ENCODE results near the gene EPC1.

- TF ChIP-seq CREM (IDR thresholded peaks at IDR 0.05; ENCODE audit: low read depth) (no peak), RAD21 (CRISPR knock-in tag; conservative IDR thresholded peaks at IDR 0.05 in 1 of 2, IDR thresholded peaks at IDR 0.05 in 1 of 2) (no peak), FOXA3 (CRISPR knock-in tag; conservative IDR thresholded peaks at IDR 0.05 in 1 of 2, IDR thresholded peaks at IDR 0.05 in 1 of 2) (no peak), CHCHD3 (CRISPR knock-in tag; IDR thresholded peaks at IDR 0.05) (no peak), ZBTB43 (CRISPR knock-in tag; IDR thresholded peaks at IDR 0.05) (no peak)
- TF ChIP-seq, protein P1, sequence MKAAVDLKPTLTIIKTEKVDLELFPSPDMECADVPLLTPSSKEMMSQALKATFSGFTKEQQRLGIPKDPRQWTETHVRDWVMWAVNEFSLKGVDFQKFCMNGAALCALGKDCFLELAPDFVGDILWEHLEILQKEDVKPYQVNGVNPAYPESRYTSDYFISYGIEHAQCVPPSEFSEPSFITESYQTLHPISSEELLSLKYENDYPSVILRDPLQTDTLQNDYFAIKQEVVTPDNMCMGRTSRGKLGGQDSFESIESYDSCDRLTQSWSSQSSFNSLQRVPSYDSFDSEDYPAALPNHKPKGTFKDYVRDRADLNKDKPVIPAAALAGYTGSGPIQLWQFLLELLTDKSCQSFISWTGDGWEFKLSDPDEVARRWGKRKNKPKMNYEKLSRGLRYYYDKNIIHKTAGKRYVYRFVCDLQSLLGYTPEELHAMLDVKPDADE (conservative IDR thresholded peaks at IDR 0.05; ENCODE audit: control insufficient read depth, low read depth, low read length), result no peak
Observed at GRCh38 chr10:32373496-32373895, 26.5 kb upstream of the EPC1 start.

All from K562 (cell line).